ENCODE results near the gene GTF3C5. TPM values are rescaled to one million over a fixed set of nuclear protein-coding genes. Genes with fewer than 3 reads are reported as not detected.

GTF3C5 gene
- total and polyA plus RNA-seq, 9 of the 15 experiments (the other 6 are each of a cell fraction or from before 2014, with no cell fraction given) = 3.8 to 118 (median 83.7) TPM

- TF ChIP-seq ZNF655 (CRISPR knock-in tag; IDR thresholded peaks at IDR 0.05) (no peak), EWSR1 (IDR thresholded peaks at IDR 0.05; ENCODE audit: borderline replicate concordance, low read depth, partially characterized antibody) (no peak), TEAD1 (CRISPR knock-in tag; IDR thresholded peaks at IDR 0.05) (peak; percentile 62 to 85; a peak in 3 of 4 replicates), RBM17 (IDR thresholded peaks at IDR 0.05; ENCODE audit: borderline replicate concordance, low read depth, low read length) (no peak), ZNF24 (IDR thresholded peaks at IDR 0.05) (peak; percentile 80), HOMEZ (CRISPR knock-in tag; IDR thresholded peaks at IDR 0.05) (no peak), ZNF668 (CRISPR knock-in tag; IDR thresholded peaks at IDR 0.05) (peak; percentile 71; the same call in 1 of the 2 replicates), MTA3 (IDR thresholded peaks at IDR 0.05; ENCODE audit: borderline replicate concordance) (peak; percentile 97), CTBP1 (IDR thresholded peaks at IDR 0.05; ENCODE audit: borderline replicate concordance) (peak; percentile 94), NKRF (IDR thresholded peaks at IDR 0.05; ENCODE audit: borderline replicate concordance) (no peak), GATA2 (CRISPR knock-in tag; IDR thresholded peaks at IDR 0.05) (peak; percentile 96), CHD4 (IDR thresholded peaks at IDR 0.05; ENCODE audit: insufficient read depth, insufficient replicate concordance, low read depth, low read length, poor library complexity, severe bottlenecking) (no peak), BRCA1 (IDR thresholded peaks at IDR 0.05) (no peak), BRCA1 (CRISPR knock-in tag; IDR thresholded peaks at IDR 0.05) (no peak), ZNF184 (CRISPR knock-in tag; IDR thresholded peaks at IDR 0.05) (no peak), ZNF134 (CRISPR knock-in tag; conservative IDR thresholded peaks at IDR 0.05) (no peak), SRF (CRISPR knock-in tag; IDR thresholded peaks at IDR 0.05) (0 out of 4 replicates have a peak, but pooled peaks of 1 of the 2 experiments have one; percentile 25), TRIM28 (IDR thresholded peaks at IDR 0.05) (peak; percentile 79), ZNF512 (tag; IDR thresholded peaks at IDR 0.05) (no peak), SLC30A9 (CRISPR knock-in tag; IDR thresholded peaks at IDR 0.05) (no peak), ESRRA (IDR thresholded peaks at IDR 0.05; ENCODE audit: borderline replicate concordance, low read depth) (peak; percentile 76), ZNF589 (CRISPR knock-in tag; IDR thresholded peaks at IDR 0.05; ENCODE audit: low read depth) (peak; percentile 87; the same call in 1 of the 2 replicates)
These were observed 26.5 kb upstream of the GTF3C5 start (continued) for GRCh38 chr9:133004091-133004998.
